HepG2 (cell line): Measurements from ENCODE around the gene TMPRSS15. TPM values are rescaled to one million over a fixed set of nuclear protein-coding genes. Genes with fewer than 3 reads are reported as not detected.

Experiments used
- CBX2 ChIP-seq, 2 experiments: fragments of 200-600 bp in 1 of 2; sonication (generic); formaldehyde crosslinking in 1 of 2; IDR thresholded peaks; 2 replicates each; pipeline versions ENCODE4 v1.7.0 to v1.8.1; 2018 to 2022; ENCODE audit warnings: low read depth in 2 of 2, low read length in 1 of 2, mild to moderate bottlenecking in 1 of 2, missing genetic modification reagents in 1 of 2
- CREB1 ChIP-seq, 2 experiments: fragments of 450-650 bp in 1 of 2; IDR thresholded peaks; 2 replicates each; pipeline ENCODE4 v1.6.1; 2016 to 2017; ENCODE audit warnings: control low read depth in 1 of 2, mild to moderate bottlenecking in 1 of 2, missing compliant biosample characterization in 1 of 2, missing genetic modification characterization in 1 of 2
- FOSL1 ChIP-seq: sonication (generic); formaldehyde crosslinking; IDR thresholded peaks from 2 replicates; pipeline ENCODE4 v1.9.0; 2021; ENCODE audit warnings: missing genetic modification reagents, borderline replicate concordance
- GPBP1L1 ChIP-seq: sonication (generic); formaldehyde crosslinking; IDR thresholded peaks from 2 replicates; pipeline ENCODE4 v1.5.0; 2020; ENCODE audit warnings: mild to moderate bottlenecking, missing genetic modification reagents
- THRA ChIP-seq: sonication (generic); formaldehyde crosslinking; IDR thresholded peaks from 2 replicates; pipeline ENCODE4 v1.4.0; 2020; ENCODE audit warnings: missing genetic modification reagents, borderline replicate concordance
- ZNF292 ChIP-seq: sonication (generic); formaldehyde crosslinking; IDR thresholded peaks from 2 replicates; pipeline ENCODE4 v1.8.1; 2022; ENCODE audit warnings: mild to moderate bottlenecking, low read depth, missing genetic modification reagents, borderline replicate concordance
- ZNF333 ChIP-seq: sonication (generic); formaldehyde crosslinking; IDR thresholded peaks from 2 replicates; pipeline ENCODE4 v1.4.0; 2020; ENCODE audit warnings: mild to moderate bottlenecking, missing genetic modification reagents, borderline replicate concordance
- ZNF781 ChIP-seq: sonication (generic); formaldehyde crosslinking; IDR thresholded peaks from 2 replicates; pipeline ENCODE4 v1.5.1; 2020; ENCODE audit warnings: borderline replicate concordance, mild to moderate bottlenecking, missing genetic modification reagents; ENCODE audit errors: not compliant biosample characterization
- polyA plus RNA-seq, 8 experiments: library from polyadenylated mRNA; depleted of rRNA in 3 of 8; stranded (reverse) in 7 of 8; unstranded in 1 of 8; fragments of >200 nt; fragmentation: Illumina TruSeq in 4 of 8; extraction: Trizol in 4 of 8; gene quantifications; 2 replicates each; pipeline versions ENCODE4 v1.2.1 to v1.2.3, GENCODE V29; 2011 to 2016; ENCODE audit warnings: low read depth in 4 of 8, missing spikeins in 1 of 8, mixed read lengths in 1 of 8; ENCODE audit not compliant: insufficient read depth in 1 of 8
- total RNA-seq, 5 experiments: library from RNA; depleted of rRNA; stranded (reverse); fragments of >200 nt; fragmentation: Illumina TruSeq; extraction: Trizol; gene quantifications; 2 replicates each; pipeline ENCODE4 v1.2.3, GENCODE V29; 2016; ENCODE audit warnings: low read depth in 1 of 5

The TMPRSS15 gene
- total and polyA plus RNA-seq, 2 of the 13 experiments (the other 11 are each of a cell fraction or from before 2014, with no cell fraction given): not detected

GRCh38 chr21:18220498-18220897 lies 183.1 kb downstream of the TMPRSS15 start (continued):
- TF ChIP-seq CBX2 (IDR thresholded peaks at IDR 0.05; ENCODE audit: low read depth, low read length) (no peak), CBX2 (CRISPR knock-in tag; IDR thresholded peaks at IDR 0.05; ENCODE audit: low read depth) (no peak), GPBP1L1 (CRISPR knock-in tag) (no peak), THRA (CRISPR knock-in tag) (no peak), CREB1 (IDR thresholded peaks at IDR 0.05) (no peak), CREB1 (CRISPR knock-in tag; IDR thresholded peaks at IDR 0.05) (no peak), ZNF781 (CRISPR knock-in tag) (no peak), ZNF333 (no peak), ZNF292 (CRISPR knock-in tag) (no peak), FOSL1 (CRISPR knock-in tag) (no peak)
- TF ChIP-seq, all 625 proteins: peak for 0

Other genes starting within 250 kb of the TMPRSS15 start
- not detected in 2 replicates for gene CHODL, start 159.0 kb downstream of the TMPRSS15 start, total RNA-seq (2016; rRNA removed; fragmentation: Illumina TruSeq; extraction: Trizol)
- gene CHODL, start 159.0 kb downstream of the TMPRSS15 start, polyA plus RNA-seq (2011; rRNA removed): not detected in 2 replicates